SK-N-SH (cell line): ENCODE results near the gene L1TD1. TPM values are rescaled to one million over a fixed set of nuclear protein-coding genes. Genes with fewer than 3 reads are reported as not detected.
"Not testable (repeated sequence)": the region's sequence is repeated elsewhere in the genome, so short reads cannot be mapped to it uniquely, and the experiment has no call there.

Experiments used
- CTCF ChIA-PET: fragments of 300-600, 350-600 bp; formaldehyde crosslinking; extraction: SDS; loops from one replicate; lab custom pipeline; 2021; lab: Yijun Ruan, JAX
- POLR2A ChIA-PET: fragments of 350-600 bp; sonication (Branson Sonifier 250); formaldehyde crosslinking; extraction: SDS; loops from one replicate; lab custom pipeline; 2020; ENCODE audit warnings: antibody characterized with exemption, inconsistent platforms; lab: Yijun Ruan, JAX
- DNase-seq: peaks from one replicate; pipeline ENCODE4 v3.0.0; 2012
- H2AFZ ChIP-seq: fragments of 200-600 bp; sonication (generic); 2 replicates; pipeline ENCODE4 v1.8.1; 2016; ENCODE audit warnings: antibody characterized with exemption, mild to moderate bottlenecking, low read depth
- H3F3A ChIP-seq: fragments of 200-600 bp; sonication (generic); replicated peaks from 2 replicates; pipeline ENCODE3; 2016; ENCODE audit warnings: antibody characterized with exemption, mild to moderate bottlenecking; ENCODE audit not compliant: insufficient read depth
- H3K27ac ChIP-seq, 2 experiments: fragments of 200-500 bp in 1 of 2; fragments of 200-600 bp in 1 of 2; sonication (Bioruptor generic) in 1 of 2; sonication (generic), shearing (Covaris generic) in 1 of 2; 2 replicates each; pipeline versions ENCODE4 v1.5.1 to v1.6.1; 2014 to 2016; ENCODE audit warnings: low read depth in 2 of 2, inconsistent platforms in 1 of 2, low read length in 1 of 2, mild to moderate bottlenecking in 1 of 2, mixed read lengths in 1 of 2
- H3K27me3 ChIP-seq: fragments of 200-600 bp; sonication (generic), shearing (Covaris generic); 2 replicates; pipeline ENCODE4 v1.6.1; 2016; ENCODE audit warnings: mixed run types; ENCODE audit not compliant: insufficient read depth
- H3K36me3 ChIP-seq, 2 experiments: fragments of 200-500 bp in 1 of 2; fragments of 200-600 bp in 1 of 2; sonication (Bioruptor generic) in 1 of 2; sonication (generic) in 1 of 2; replicated peaks in 1 of 2; 2 replicates each; pipeline versions ENCODE3 to v1.5.1; 2014 to 2016; ENCODE audit warnings: low read length in 1 of 2, mild to moderate bottlenecking in 1 of 2; ENCODE audit not compliant: insufficient read depth in 2 of 2, control insufficient read depth in 1 of 2
- H3K4me1 ChIP-seq, 2 experiments: fragments of 200-500 bp in 1 of 2; fragments of 200-600 bp in 1 of 2; sonication (Bioruptor generic) in 1 of 2; sonication (generic), shearing (Covaris generic) in 1 of 2; 2 replicates each; pipeline versions ENCODE4 v1.5.1 to v1.6.1; 2014 to 2016; ENCODE audit warnings: low read depth in 1 of 2, low read length in 1 of 2, mixed run types in 1 of 2; ENCODE audit not compliant: insufficient read depth in 2 of 2, control insufficient read depth in 1 of 2
- H3K4me2 ChIP-seq: fragments of 200-600 bp; sonication (generic), shearing (Covaris generic); 2 replicates; pipeline ENCODE4 v1.6.1; 2017; ENCODE audit warnings: mixed run types
- H3K4me3 ChIP-seq, 2 experiments: fragments of 200-500 bp in 1 of 2; fragments of 200-600 bp in 1 of 2; sonication (Bioruptor generic) in 1 of 2; sonication (generic), shearing (Covaris generic) in 1 of 2; 2 replicates each; pipeline versions ENCODE4 v1.5.1 to v1.8.1; 2014 to 2016; ENCODE audit warnings: low read depth in 2 of 2, inconsistent platforms in 1 of 2, low read length in 1 of 2, mild to moderate bottlenecking in 1 of 2, mixed read lengths in 1 of 2, moderate library complexity in 1 of 2
- H3K79me2 ChIP-seq: fragments of 200-600 bp; sonication (generic); 2 replicates; pipeline ENCODE4 v1.8.1; 2017; ENCODE audit warnings: mild to moderate bottlenecking; ENCODE audit not compliant: insufficient read depth
- H3K9ac ChIP-seq: fragments of 200-600 bp; sonication (generic); 2 replicates; pipeline ENCODE4 v1.6.1; 2017; ENCODE audit warnings: mixed run types
- H3K9me2 ChIP-seq: fragments of 200-600 bp; sonication (generic); 2 replicates; pipeline ENCODE4 v1.6.1; 2017; ENCODE audit warnings: mixed run types
- H3K9me3 ChIP-seq: fragments of 200-600 bp; sonication (generic); 2 replicates; pipeline ENCODE4 v1.6.1; 2017; ENCODE audit warnings: mixed run types, mild to moderate bottlenecking, moderate library complexity
- H4K20me1 ChIP-seq: fragments of 200-600 bp; sonication (generic); 2 replicates; pipeline ENCODE4 v1.6.1; 2017; ENCODE audit warnings: mild to moderate bottlenecking, mixed run types; ENCODE audit not compliant: insufficient read depth
- ELF1 ChIP-seq: IDR thresholded peaks from 2 replicates; pipeline ENCODE4 v1.4.0; 2012
- EP300 ChIP-seq, 2 experiments: IDR thresholded peaks; 2 replicates each; pipeline versions ENCODE4 v1.4.0 to v1.6.1; 2012; ENCODE audit warnings: borderline replicate concordance in 1 of 2, low read depth in 1 of 2, low read length in 1 of 2
- EZH2phosphoT487 ChIP-seq: fragments of 200-600 bp; sonication (generic); IDR thresholded peaks from 2 replicates; pipeline ENCODE4 v1.6.1; 2017; ENCODE audit warnings: low read depth, mixed run types, mild to moderate bottlenecking, antibody characterized with exemption, moderate library complexity, borderline replicate concordance
- FOSL2 ChIP-seq: IDR thresholded peaks from 2 replicates; pipeline ENCODE4 v1.4.0; 2012; ENCODE audit warnings: low read depth, mild to moderate bottlenecking, moderate library complexity, borderline replicate concordance
- FOXM1 ChIP-seq: IDR thresholded peaks from 2 replicates; pipeline ENCODE4 v1.4.0; 2012; ENCODE audit warnings: low read depth, mild to moderate bottlenecking
- MAX ChIP-seq: IDR thresholded peaks from 2 replicates; pipeline ENCODE4 v1.4.0; 2012; ENCODE audit warnings: low read depth
- MEF2A ChIP-seq: IDR thresholded peaks from 2 replicates; pipeline ENCODE4 v1.4.0; 2012; ENCODE audit warnings: low read depth, borderline replicate concordance
- NRF1 ChIP-seq: IDR thresholded peaks from 2 replicates; pipeline ENCODE4 v1.6.1; 2012; ENCODE audit warnings: low read depth, mild to moderate bottlenecking, low read length
- RAD21 ChIP-seq: IDR thresholded peaks from 2 replicates; pipeline ENCODE4 v1.6.1; 2012; ENCODE audit warnings: mild to moderate bottlenecking, low read length
- RFX5 ChIP-seq: IDR thresholded peaks from 2 replicates; pipeline ENCODE4 v1.6.1; 2012; ENCODE audit warnings: mild to moderate bottlenecking, improper control_type of control experiment, low read length
- RXRA ChIP-seq: IDR thresholded peaks from 2 replicates; pipeline ENCODE4 v1.4.0; 2012; ENCODE audit warnings: low read depth, mild to moderate bottlenecking, borderline replicate concordance
- SMC3 ChIP-seq: IDR thresholded peaks from 2 replicates; pipeline ENCODE4 v1.6.1; 2012; ENCODE audit warnings: low read depth, low read length, improper control_type of control experiment
- TEAD4 ChIP-seq: IDR thresholded peaks from 2 replicates; pipeline ENCODE4 v1.4.0; 2012; ENCODE audit warnings: mild to moderate bottlenecking, borderline replicate concordance; ENCODE audit not compliant: insufficient read depth
- WGBS: methylation state at CpG from one replicate; pipeline ENCODE4 v1.1.6; 2017; ENCODE audit warnings: low lambda C conversion rate; 5-methylcytosine and 5-hydroxymethylcytosine counted together
- polyA plus RNA-seq, 3 experiments: library from polyadenylated mRNA; depleted of rRNA; stranded (reverse); fragments of >200 nt; gene quantifications; 2 replicates each; pipeline ENCODE4 v1.2.3, GENCODE V29; 2012
- TF ChIP-seq, protein P1 (sequence below): IDR thresholded peaks from 2 replicates; pipeline ENCODE4; 2012

Gene L1TD1
- polyA plus RNA-seq, 1 of the 3 experiments (the other 2 are of a cell fraction) = not detected

GRCh38 chr1:62241371-62242131 lies 46.9 kb downstream of the L1TD1 start:
- Histone ChIP-seq H3K9me3 (no peaks in the 10 kb centered on the region), H3K79me2 (no peaks in the 10 kb centered on the region), H3F3A (no peaks in the 10 kb centered on the region), H3K4me2 (no peak overlapping the region), H3K4me1 (peaks cover 0 to 8% of the 10 kb centered on the region in 2 experiments; a peak in 1 of 4 replicates), H3K9ac (no peak overlapping the region), H3K4me3 (no peak overlapping the region), H2AFZ (no peak overlapping the region), H3K9me2 (no peaks in the 10 kb centered on the region), H3K27me3 (no peaks in the 10 kb centered on the region)
- 45% methylated on average over 9 of the region's 12 CpGs for WGBS
- CTCF ChIA-PET = interaction anchor here (0.7 to 1.7 kb wide), 2 partner anchors 66 to 115 kb away, joined by 3 to 5 read pairs; no protein-coding TSS in a partner anchor
- DNase-seq = no peak
- TF ChIP-seq, protein P1, sequence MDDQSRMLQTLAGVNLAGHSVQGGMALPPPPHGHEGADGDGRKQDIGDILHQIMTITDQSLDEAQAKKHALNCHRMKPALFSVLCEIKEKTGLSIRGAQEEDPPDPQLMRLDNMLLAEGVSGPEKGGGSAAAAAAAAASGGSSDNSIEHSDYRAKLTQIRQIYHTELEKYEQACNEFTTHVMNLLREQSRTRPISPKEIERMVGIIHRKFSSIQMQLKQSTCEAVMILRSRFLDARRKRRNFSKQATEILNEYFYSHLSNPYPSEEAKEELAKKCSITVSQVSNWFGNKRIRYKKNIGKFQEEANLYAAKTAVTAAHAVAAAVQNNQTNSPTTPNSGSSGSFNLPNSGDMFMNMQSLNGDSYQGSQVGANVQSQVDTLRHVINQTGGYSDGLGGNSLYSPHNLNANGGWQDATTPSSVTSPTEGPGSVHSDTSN = no peak
- TF ChIP-seq ELF1 (no peak), SMC3 (no peak), RFX5 (no peak), EP300 (IDR thresholded peaks at IDR 0.05; ENCODE audit: borderline replicate concordance in 1 of 2, low read depth in 1 of 2, low read length in 1 of 2) (no peak), EZH2phosphoT487 (no peak), RAD21 (no peak), TEAD4 (no peak), NRF1 (no peak)
- TF ChIP-seq, all 33 proteins: peak for 0
- Histone ChIP-seq H4K20me1 (no peaks in the 10 kb centered on the region), H3K36me3 (no peaks in the 10 kb centered on the region), H3K27ac (no peak overlapping the region)
- POLR2A ChIA-PET = no interaction called here

DNA sequence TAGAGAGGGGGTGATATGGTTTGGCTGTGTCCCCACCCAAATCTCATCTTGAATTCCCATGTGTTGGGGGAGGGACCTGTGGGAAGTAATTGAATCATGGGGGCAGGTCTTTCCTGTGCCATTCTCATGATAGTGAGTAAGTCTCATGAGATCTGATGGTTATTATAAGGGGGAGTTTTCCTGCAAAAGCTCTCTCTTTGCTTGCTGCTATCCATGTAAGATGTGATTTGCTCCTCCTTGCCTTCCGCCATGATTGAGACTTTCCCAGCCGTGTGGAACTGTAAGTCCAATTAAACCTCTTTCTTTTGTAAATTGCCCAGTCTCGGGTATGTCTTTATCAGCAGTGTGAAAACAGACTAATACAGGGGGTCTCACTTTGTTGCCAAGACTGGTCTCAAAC lies 49.7 kb downstream of the L1TD1 start:
- H3K4me3 ChIP-seq, H3K27me3 ChIP-seq, DNase-seq, H3K27ac ChIP-seq, H3K4me2 ChIP-seq, H3K9ac ChIP-seq, POLR2A ChIA-PET, H3K36me3 ChIP-seq, H3K79me2 ChIP-seq, H4K20me1 ChIP-seq, H3K9me2 ChIP-seq, H3F3A ChIP-seq, H3K9me3 ChIP-seq, CTCF ChIA-PET, H2AFZ ChIP-seq: not testable (repeated sequence)
- WGBS = 60% methylated on average over 3 of the region's 3 CpGs
- peaks cover 0 to 11% of the 10 kb centered on the region in 2 experiments; a peak in 1 of 4 replicates for H3K4me1 ChIP-seq

DNA sequence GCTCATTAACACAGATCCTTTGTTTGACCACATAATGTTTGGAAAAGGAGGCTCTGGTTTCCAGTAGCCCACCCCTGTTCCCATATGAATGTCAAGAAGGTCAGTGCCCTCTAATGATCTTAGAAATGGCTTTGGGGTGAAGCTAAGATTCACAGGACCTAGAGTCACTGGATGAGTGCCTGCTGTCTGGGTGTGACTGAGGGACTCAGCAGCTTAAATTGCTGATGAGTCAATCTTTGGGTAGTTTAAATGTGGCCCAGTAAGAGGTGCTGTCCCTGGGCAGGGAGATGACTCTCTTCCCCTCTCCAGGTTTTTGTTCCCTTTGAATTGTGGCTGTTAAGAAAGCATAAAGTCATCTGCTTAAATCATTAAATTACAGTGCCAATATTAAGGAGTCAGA lies 50.6 kb downstream of the L1TD1 start:
- Histone ChIP-seq H3F3A (no peaks in the 10 kb centered on the region), H3K36me3 (no peaks in the 10 kb centered on the region), H3K79me2 (no peaks in the 10 kb centered on the region), H3K9me3 (no peaks in the 10 kb centered on the region), H3K27me3 (no peaks in the 10 kb centered on the region), H3K27ac (no peak overlapping the region), H3K9me2 (no peaks in the 10 kb centered on the region), H2AFZ (no peak overlapping the region), H3K4me1 (peaks cover 0 to 11% of the 10 kb centered on the region in 2 experiments; a peak in 1 of 4 replicates), H3K4me3 (no peak overlapping the region), H3K4me2 (no peak overlapping the region), H3K9ac (no peak overlapping the region), H4K20me1 (no peaks in the 10 kb centered on the region)
- CTCF ChIA-PET = interaction anchor here (1.3 kb wide), 1 partner anchor 15 kb away, joined by 3 read pairs; no protein-coding TSS in a partner anchor
- no peak for TF ChIP-seq FOXM1
- no peak for TF ChIP-seq MAX
- no peak for TF ChIP-seq ELF1
- TF ChIP-seq RXRA = no peak
- no peak for TF ChIP-seq MEF2A
- no peak for TF ChIP-seq FOSL2
- DNase-seq = no peak
- POLR2A ChIA-PET = no interaction called here
